NCI-H2107 treated with DMSO at 0.1 percent for 48 hours (cell line): ENCODE data around the gene DLG1.
"Not testable (repeated sequence)": the region's sequence is repeated elsewhere in the genome, so short reads cannot be mapped to it uniquely, and the experiment has no call there.

Experiments used
- DNase-seq: peaks from one replicate; lab custom pipeline; 2025; ENCODE audit not compliant: unreplicated experiment; lab: John Stamatoyannopoulos, UW

Gene DLG1

DNA sequence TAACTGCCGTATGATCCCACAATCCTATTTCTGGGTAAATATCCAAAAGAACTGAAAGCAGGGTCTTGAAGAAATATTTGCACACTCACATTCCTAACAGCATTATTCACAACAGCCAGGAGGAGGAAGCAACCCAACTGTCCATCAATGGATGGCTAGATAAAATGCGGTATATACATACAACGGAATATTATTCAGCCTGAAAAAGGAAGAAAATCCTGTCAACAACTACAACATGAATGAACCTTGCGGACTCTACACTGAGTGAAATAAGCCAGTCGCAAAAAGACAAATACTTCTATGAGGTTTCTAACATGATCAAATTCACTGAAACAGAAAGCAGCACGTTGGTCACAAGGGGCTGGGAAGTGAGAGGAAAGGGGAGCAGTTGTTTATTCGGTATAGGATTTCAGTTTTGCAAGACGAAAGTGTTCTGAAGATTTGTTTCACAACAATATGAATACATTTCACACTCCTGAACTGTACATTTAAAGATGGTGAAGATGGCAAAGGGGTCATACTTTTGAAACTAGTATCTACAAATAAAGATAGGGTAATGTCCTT is 6.2 kb downstream of the DLG1 start:
- peak; percentile 50 for DNase-seq

DNA sequence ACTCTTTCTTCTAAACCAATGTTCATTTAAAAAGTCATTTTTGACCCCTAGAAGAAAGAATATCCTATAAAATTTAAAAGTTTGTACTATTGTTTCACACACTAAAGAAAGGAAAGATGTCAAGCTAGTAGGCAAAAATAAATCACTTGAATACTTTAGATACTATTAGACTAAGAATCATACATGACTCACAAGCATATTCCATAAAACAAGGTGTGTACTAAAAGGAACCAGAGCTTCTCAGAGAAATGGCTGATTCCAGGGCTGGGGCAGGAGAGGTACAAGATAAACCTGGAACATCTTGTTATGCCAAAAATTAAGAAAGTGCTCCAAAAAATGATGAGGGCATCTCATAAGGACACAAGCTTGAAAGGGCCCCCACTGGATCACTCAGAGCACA is 8.7 kb downstream of the DLG1 start:
- no peak for DNase-seq

DNA sequence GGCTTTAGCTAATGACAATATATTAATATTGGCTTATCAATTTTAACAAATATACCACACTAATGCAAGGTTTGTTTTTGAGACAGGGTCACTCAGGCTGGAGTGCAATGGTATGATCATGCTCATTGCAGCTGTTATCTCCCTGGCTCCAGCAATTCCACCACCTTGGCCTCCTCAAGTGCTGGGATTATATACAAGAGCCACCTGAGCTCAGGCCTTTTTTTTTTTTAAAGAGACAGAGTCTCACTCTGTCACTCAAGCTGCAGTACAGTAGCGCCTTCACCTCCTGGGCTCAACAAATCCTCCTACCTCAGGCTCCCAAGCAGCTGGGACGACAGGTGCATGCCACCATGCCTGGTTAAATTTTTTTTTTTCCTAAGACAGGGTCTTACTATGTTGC is 11.7 kb downstream of the DLG1 start:
- DNase-seq = no peak

DNA sequence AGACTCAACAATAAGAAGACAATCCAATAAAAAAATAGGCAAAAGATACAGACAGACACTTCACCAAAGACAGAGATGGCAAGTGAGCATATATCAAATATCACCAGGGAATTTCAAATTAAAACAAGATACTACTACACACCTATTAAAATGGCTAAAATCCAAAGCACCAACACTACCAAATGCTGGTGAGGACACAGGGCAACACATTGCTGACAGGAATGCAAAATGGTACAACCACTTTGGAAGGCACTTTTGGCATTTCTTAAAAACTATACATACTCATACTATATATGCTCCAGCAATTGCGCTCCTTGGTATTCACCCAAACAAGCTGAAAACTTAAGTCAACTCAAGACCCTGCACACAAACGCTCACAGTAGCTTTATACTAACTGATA is 12.9 kb downstream of the DLG1 start:
- DNase-seq = no peak

DNA sequence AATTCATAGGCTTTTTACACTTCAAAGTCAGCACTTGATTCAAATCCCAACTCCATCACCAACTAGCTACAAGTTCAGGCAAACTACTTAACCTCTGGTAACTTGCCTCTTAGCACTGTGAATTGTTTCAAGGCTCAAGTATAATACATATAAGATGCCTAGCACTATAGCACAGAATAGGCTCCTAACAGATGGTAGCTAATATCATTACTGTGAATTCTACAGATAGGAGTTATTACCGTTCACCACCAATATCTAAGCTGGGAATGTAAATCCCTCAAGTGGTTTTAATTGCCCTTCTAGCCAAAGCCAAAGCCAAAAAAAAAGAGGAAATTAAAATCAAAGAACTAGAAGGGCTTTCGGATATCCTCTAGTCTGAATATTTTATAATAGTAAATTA is 15.4 kb downstream of the DLG1 start:
- no peak for DNase-seq

DNA sequence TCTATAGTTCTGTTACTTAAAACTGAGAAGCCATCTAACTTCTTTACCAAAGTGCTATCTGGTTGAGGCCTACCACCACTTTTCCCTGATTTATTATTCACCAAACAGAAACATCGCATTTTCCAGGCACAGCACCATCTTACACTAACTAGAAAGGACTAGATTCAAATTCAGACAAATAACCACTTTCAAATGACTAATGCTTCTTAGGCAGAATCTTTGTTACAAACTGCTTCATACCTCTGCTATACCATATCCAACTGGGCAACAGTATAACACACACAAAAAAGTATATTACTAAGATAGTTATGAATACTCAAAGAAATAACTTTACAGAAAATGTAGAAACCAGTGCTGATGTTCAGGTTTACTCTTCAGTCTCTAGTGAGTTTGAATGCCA is 16.6 kb downstream of the DLG1 start:
- no peak for DNase-seq

DNA sequence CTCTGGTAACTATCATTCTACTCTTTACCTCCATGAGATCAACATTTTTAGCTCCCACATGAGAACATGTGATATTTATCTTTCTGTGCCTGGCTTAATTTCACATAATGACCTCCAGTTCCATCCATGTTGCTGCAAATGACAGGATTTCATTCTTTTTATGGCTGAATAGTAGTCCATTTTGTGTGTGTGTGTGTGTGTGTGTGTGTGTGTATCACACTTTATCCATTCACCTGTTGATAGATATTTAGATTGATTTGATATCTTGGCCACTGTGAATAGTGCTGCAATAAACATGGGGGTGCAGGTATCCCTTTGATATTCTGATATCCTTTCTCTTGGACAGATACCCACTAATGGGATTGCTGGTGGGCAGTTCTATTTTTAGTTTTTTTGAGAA is 18.3 kb downstream of the DLG1 start:
- no peak for DNase-seq

DNA sequence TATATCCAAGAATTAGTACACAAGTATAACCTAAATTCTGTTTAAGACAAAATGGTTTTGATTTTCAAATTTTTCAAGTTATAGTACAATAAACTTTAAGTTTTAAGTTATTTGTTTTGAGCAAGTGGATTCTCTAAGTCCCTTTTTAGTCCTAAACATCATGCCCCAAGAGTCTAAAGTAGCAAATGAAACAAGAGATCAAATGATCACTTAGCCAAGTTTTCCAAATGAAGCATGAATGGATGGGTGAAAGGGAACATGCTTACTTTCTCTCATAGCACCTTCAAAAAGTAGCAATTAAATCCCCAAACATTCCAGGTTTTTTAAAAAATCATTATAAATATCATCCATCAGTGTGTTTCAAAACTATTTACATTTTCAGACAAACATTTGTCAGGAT is 19.5 kb downstream of the DLG1 start:
- DNase-seq = no peak

DNA sequence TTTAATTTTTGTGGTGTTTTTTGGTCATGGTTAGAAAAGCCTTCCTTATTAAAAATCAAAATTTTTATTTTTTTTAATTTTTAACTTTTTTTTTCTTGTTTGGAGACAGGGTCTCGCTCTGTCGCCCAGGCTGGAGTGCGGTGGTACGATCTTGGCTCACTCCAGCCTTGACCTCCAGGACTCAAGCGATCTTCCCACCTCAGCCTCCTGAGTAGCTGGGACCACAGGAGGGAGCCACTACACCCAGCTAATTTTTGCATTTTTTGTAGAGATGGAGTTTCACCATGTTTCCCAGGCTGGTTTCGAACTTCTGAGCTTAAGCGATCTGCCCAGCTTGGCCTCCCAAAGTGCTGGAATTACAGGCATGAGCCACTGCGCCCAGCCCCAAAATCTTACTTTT is 21.6 kb downstream of the DLG1 start:
- not testable (repeated sequence) for DNase-seq

DNA sequence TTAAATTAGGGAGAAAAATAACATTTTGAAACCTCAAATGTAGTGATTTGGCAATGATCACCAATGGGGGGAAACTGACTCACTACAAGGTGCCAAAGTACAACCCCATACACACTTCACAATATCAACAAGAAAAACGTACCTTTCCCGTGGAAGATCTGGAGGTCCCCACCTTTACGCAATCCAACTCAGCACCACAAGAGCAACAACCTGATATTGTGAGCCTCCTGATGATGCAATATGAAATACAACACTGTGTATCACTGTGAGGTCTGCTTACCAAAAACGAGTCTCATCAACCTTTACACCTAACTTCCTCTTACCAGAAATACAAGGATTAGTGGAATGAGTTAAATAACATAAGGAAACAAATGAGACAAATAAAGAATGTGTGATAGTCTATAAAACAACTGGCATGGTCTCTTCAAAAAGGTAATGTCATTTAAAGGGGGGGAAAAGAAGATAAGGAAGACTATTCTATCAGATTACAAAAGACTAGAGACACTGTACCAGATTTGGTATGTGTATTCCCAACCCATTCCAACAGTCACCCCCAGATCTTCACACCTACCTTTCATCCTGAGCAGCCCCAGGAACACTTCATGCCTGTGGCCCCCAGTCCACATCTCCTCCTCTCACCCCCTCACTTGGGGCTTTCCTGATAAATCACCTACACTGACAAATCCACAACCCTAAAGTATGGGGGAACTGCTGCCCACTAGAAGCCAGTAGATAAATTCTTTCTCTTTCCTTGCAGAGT is 27.7 kb downstream of the DLG1 start:
- peak; percentile 36 for DNase-seq

DNA sequence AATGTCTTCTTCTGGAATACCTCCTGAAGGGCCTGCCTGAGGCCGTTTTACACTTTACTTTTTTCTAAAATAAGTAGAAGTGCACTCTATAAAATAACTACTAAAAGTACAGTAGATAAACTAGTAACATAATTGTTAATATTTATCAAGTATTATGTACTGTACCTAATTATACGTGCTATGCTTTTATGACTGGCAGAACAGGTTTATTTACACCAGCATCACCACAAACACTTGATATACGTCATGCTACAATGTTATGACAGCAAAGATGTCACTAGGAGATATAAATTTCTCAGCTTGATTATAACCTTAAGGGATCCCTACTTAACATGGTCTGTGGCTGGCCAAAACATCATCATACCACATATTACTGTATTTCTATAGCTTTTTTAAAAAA is 29.4 kb downstream of the DLG1 start:
- no peak for DNase-seq

DNA sequence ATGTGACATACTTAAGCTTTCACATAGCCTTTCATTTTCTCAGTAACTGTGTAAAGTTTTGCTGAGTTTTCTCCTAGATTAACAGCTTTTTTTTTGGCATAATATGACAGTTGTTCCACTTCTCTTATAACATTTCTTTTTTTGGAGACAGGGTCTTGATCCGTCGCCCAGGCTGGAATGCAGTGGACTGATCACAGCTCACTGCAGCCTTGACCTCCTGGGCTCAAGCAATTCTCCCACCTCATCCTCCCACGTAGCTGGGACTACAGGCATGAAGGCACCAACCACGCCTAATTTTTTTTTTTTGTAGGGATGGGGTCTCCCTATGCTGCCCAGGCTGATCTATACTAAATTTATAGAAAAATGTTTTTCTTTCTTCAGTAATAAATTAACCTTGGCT is 30.1 kb downstream of the DLG1 start:
- no peak for DNase-seq

DNA sequence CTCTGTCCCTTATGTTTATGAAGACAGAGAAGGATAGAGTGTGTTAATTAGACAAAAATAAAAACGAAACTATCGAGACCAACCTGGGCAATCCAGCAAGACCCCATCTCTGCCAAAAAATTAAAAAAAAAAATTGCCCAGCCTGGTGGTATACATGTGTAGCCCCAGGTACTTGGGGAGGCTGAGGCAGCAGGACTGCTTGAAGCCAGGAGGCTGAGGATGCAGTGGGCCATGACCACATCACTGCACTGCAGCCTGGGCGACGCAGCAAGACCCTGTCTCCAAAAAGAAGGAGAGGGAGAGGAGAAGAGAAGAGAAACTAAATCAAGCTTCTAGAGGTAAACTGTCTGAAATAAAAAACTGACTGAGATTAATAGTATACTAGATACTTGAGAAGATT is 32.1 kb downstream of the DLG1 start:
- no peak for DNase-seq

DNA sequence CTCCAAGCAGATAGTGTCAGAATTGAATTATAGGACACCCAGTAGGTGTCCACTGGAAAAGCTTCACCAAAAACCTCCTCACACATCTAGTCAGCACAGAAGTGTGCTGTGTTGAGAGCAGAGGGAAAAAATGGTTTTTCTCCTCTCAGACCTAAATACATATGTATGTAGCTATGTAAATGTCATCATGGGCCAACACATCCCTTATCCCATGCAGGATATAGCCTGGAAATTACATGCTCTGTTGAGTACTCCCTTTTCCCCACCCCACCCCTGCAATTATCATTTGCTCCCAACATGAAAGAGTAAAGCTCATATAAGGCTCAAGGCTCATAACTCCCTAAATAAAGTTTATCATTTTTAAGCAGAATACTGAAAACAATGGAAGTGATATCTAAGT is 35.7 kb downstream of the DLG1 start:
- DNase-seq = no peak

DNA sequence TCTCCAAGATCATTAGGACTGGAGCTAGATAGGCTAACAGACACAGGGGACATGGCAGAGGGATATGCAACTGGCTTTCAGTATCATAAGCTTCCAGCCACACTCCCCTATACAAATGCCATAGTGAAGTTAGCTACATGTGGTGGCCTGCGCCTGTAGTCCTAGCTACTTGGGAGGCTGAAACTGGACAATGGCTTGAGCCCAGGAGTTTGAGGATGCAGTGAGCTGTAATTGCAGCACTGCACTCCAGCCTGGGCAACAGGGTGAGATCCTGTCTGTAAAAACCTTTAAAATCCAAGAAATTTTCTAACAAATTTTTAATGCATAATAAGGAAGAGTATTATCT is 37.3 kb downstream of the DLG1 start:
- DNase-seq = no peak

DNA sequence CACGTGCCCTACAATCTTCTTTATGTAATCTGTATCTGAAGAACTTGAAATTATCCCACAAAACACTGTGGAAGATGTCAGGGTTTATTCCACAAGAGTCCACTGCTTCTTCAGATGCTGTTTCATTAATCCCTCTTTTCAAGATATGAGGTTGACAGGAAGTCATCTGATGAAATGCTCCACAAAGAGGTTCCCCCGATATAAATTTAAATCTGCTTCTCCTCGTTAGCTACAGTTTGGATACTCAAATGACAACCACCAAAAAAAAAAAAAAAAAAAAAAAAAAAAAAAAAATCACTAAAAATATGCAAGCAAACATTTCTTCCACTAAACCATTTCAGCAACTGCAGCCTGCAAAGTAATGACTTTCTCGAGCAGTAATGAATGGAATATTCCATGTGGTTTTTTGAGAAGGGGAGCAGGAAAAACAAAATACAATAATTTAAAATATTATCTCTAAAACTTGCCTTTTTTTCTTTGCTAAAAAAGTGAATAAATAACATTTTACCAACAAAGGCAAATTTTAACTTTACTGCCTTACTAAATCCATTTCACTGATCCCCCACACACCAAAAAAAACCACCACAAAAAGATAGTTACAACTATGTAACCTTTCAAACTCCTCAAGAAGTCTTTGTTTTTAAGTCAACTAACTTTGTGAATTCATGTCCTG is 37.8 kb downstream of the DLG1 start:
- no peak for DNase-seq

DNA sequence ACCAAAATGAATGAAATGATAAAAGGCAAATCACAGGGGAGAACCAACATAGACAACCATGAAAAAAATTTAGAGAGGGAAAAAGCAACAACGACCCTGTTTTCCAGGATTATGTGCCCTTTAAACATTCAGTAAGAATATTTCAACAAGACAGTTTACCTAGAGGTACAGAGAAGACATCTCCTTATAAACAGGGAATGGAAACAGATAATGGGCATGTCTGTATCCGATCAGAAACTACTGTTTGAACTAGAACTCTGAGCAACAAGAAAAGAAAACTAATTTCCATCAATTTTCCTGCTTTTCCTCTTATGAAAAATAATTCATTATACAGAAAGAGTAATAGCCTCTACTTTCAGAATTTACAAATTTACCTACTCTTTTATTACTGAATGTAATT is 39.3 kb downstream of the DLG1 start:
- no peak for DNase-seq

DNA sequence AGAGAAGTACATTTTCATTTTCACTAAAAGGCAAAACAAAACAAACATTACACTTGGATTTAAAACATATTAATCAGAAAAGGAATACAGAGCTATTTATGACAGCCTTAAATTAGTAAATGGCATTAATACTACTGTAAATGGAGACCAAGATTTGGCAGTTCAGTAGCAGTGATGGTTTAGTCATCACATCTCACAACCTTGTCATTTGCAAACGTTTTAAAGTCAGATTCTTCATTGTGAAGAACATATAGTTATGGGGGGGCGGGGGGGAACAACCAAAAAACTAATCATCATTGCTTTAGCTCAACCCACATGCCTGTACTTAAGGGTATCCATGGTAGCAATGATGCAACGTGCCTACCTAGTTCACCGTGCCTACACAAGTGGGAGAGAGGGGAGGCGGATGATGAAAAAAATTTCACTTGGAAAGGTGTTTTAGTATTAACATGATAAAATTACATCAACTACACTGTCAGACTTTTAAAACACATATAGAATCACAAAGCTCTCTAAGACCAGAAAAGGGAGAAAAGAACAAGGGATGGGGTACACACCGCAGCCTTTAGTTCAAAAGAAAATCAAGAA is 40.1 kb downstream of the DLG1 start:
- no peak for DNase-seq

DNA sequence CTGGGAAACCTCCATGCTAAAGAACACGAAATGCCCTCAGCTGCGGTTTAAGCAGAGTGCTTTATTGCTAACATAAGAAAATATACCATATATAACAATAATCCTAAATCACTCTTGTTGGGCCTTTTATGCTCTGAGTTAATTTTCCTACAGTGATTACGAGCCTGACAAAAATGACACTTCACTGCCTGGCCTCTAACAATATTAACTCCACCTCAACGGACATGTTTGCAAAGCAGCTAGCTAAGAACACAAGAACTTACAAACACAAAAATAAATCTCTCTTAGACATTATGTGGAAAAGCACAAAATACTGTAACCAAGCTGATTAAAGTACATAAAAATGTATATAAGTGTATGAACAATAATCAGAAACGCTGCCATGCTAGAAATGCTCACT is 40.7 kb downstream of the DLG1 start:
- DNase-seq = no peak

DNA sequence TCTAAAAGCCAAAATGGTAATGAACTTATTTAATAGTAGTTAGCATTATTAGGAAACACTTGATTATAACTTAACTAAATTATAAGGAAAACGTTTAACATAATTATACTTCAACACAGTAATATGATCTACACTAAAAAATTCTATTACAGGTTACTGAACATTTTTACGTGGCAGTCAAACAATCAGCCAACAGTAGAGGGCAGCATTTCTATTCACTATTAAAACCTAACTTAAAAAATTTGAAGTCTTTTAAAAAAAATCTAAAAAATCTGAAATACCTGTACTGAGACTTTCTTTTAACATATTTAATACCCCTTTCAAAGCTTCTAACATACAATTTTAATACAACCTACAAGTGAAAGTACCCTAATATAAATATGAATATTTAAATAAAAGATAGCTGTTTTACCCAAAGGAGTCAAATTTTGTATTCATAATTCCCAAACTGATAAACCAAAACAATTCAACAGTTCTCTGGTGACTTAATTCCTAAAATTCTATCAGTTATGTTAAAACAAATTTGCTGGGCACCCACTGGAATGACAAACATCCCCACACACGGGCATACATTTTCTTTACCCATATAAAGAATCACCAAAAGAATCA is 41.5 kb downstream of the DLG1 start:
- peak; percentile 76 for DNase-seq

DNA sequence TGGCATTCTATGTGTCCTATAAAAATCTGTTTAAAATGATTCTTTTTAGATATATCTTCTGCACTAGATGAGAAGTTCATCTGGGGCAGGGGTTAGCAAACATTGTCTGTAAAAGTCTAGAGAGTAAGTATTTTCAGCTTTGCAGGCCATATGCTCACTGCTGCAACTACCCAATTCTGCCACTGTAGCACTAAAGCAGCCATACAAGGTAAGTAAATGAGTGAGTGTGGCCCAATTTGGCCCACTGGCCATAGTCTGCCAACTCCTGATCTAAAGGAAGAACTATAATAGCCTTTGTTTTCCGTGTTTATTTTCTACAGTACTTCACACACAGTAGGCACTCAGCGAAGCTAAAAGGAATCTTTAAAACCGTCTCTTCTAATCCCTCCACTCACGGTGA is 42.3 kb downstream of the DLG1 start:
- no peak for DNase-seq
